Measurements from ENCODE around the gene RMI2. TPM values are rescaled to one million over a fixed set of nuclear protein-coding genes. Genes with fewer than 3 reads are reported as not detected.

RMI2 gene
- total RNA-seq, 1 experiment from 2014 or later = 11.1 TPM

DNA sequence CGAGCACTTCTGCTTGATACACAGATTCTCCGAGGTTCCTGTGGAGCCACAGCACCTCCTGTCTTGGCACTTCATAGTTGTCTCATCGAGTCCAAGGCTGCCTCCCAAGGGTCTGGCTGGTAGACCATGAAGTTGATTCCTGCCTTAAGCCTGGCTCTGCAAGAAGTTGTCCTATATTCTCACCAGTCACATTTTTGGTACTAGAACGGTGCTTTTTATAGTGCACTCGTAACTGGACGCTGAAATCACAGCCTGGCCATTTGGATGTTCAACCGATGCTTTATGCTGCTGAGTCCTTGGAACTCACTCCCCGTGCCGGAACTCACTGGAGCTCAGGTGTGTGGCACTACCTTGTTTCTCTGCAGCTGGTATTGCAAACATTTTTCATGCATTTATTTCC, 35.6 kb downstream of the RMI2 start:
- ATAC-seq (no peak), DNase-seq (ENCODE audit: low read depth, low spot score) (no peak)
- ChIA-PET POLR2A (no interaction called here), CTCF (no interaction called here)
- BruUV-seq (replicated peaks) = no TSS peak
- Histone ChIP-seq H3K27ac (ENCODE audit: low read length) (no peak overlapping the region), H3K27me3 (ENCODE audit: control insufficient read depth, insufficient read depth, low read length) (no peaks in the 10 kb centered on the region; the same call in 1 of the 2 replicates), H3K9me3 (ENCODE audit: control insufficient read depth, insufficient read depth, low read depth, low read length) (no peaks in the 10 kb centered on the region), H3K4me1 (ENCODE audit: control insufficient read depth, insufficient read depth, low read length) (no peaks in the 10 kb centered on the region), H3K4me3 (ENCODE audit: low read depth in 2 of 2, low read length in 2 of 2) (no peak overlapping the region), H3K36me3 (ENCODE audit: control insufficient read depth, insufficient read depth, low read length) (no peaks in the 10 kb centered on the region)
- intact Hi-C loops (cut with micrococcal nuclease; ENCODE audit: unreplicated experiment) (loop anchor here (10.0 kb wide), 1 partner anchor 416 kb away; no protein-coding TSS in a partner anchor), in situ Hi-C loops (cut with HindIII; ENCODE audit: low pct_unique_long_range_greater_than_20kb, low sequenced_read_pairs) (no loop called here)
- TF ChIP-seq, protein P1, sequence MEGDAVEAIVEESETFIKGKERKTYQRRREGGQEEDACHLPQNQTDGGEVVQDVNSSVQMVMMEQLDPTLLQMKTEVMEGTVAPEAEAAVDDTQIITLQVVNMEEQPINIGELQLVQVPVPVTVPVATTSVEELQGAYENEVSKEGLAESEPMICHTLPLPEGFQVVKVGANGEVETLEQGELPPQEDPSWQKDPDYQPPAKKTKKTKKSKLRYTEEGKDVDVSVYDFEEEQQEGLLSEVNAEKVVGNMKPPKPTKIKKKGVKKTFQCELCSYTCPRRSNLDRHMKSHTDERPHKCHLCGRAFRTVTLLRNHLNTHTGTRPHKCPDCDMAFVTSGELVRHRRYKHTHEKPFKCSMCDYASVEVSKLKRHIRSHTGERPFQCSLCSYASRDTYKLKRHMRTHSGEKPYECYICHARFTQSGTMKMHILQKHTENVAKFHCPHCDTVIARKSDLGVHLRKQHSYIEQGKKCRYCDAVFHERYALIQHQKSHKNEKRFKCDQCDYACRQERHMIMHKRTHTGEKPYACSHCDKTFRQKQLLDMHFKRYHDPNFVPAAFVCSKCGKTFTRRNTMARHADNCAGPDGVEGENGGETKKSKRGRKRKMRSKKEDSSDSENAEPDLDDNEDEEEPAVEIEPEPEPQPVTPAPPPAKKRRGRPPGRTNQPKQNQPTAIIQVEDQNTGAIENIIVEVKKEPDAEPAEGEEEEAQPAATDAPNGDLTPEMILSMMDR (IDR thresholded peaks at IDR 0.05) = no peak
- no peak for TF ChIP-seq POLR2AphosphoS5 (IDR thresholded peaks at IDR 0.05; ENCODE audit: low read depth, low read length)
- no peak for TF ChIP-seq TCF7L2 (IDR thresholded peaks at IDR 0.05; ENCODE audit: low read depth, low read length)
- TF ChIP-seq SIN3A (IDR thresholded peaks at IDR 0.05; ENCODE audit: borderline replicate concordance, insufficient read depth, low read depth, low read length) = no peak
- no peak for TF ChIP-seq REST (IDR thresholded peaks at IDR 0.05; ENCODE audit: insufficient read depth in 1 of 2, low read depth in 2 of 2, low read length in 1 of 2)

GRCh38 chr16:11383481-11384183, 38.4 kb downstream of the RMI2 start:
- POLR2A ChIA-PET = no interaction called here
- Histone ChIP-seq H3K4me3 (ENCODE audit: low read depth in 2 of 2, low read length in 2 of 2) (no peak overlapping the region), H3K4me1 (ENCODE audit: control insufficient read depth, insufficient read depth, low read length) (no peaks in the 10 kb centered on the region), H3K27me3 (ENCODE audit: control insufficient read depth, insufficient read depth, low read length) (no peaks in the 10 kb centered on the region), H3K27ac (ENCODE audit: low read length) (no peak overlapping the region), H3K36me3 (ENCODE audit: control insufficient read depth, insufficient read depth, low read length) (no peaks in the 10 kb centered on the region), H3K9me3 (ENCODE audit: control insufficient read depth, insufficient read depth, low read depth, low read length) (no peaks in the 10 kb centered on the region)
- in situ Hi-C loops (cut with HindIII; ENCODE audit: low pct_unique_long_range_greater_than_20kb, low sequenced_read_pairs) = no loop called here
- CTCF ChIA-PET = no interaction called here
- DNase-seq (ENCODE audit: low read depth, low spot score) = no peak
- BruUV-seq (replicated peaks) = no TSS peak
- intact Hi-C loops (cut with micrococcal nuclease; ENCODE audit: unreplicated experiment) = loop anchor here (10.0 kb wide), 1 partner anchor 419 kb away; no protein-coding TSS in a partner anchor
- TF ChIP-seq REST (IDR thresholded peaks at IDR 0.05; ENCODE audit: insufficient read depth in 1 of 2, low read depth in 2 of 2, low read length in 1 of 2) = no peak
- 0 out of 2 replicates have a peak, but pooled peaks have one; percentile 8 for ATAC-seq
